Measurements from ENCODE around the gene NKIRAS1.

- TF ChIP-seq SUZ12 (IDR thresholded peaks at IDR 0.05): no peak
- no peak for TF ChIP-seq FOXA1 (IDR thresholded peaks at IDR 0.05)
- TF ChIP-seq ARNT (IDR thresholded peaks at IDR 0.05): no peak
These were observed 49.4 kb downstream of the NKIRAS1 start for GRCh38 chr3:23867400-23867799.

All from HEK293T (cell line).